Endothelial cell of umbilical vein (primary cell): ENCODE results near the gene DGKG. TPM values are rescaled to one million over a fixed set of nuclear protein-coding genes. Genes with fewer than 3 reads are reported as not detected.

Source experiments
- BruUV-seq: library from RNA; stranded (reverse); fragments of 400-500 nt; replicated peaks from 2 replicates; lab custom pipeline; 2021; lab: Mats Ljungman, UMichigan
- CTCF ChIA-PET: fragments of 300-600, 350-600 bp; sonication (Branson Sonifier 250); formaldehyde crosslinking; loops from one replicate; lab custom pipeline; 2021; ENCODE audit warnings: antibody characterized with exemption, inconsistent platforms; lab: Charles Lee
- POLR2A ChIA-PET: fragments of 300-600, 350-600 bp; sonication (Branson Sonifier 250); formaldehyde crosslinking; loops from one replicate; lab custom pipeline; 2021; ENCODE audit warnings: antibody characterized with exemption, inconsistent platforms; lab: Charles Lee
- DNase-seq: peaks from one replicate; pipeline ENCODE4 v3.0.0-alpha.2; 2011; ENCODE audit warnings: low read depth, low spot score
- FAIRE-seq: peaks from 2 replicates; lab custom pipeline; 2011; peaks lifted over from hg19 to GRCh38; lab: Jason Lieb, UNC
- H2AFZ ChIP-seq: 2 replicates; pipeline ENCODE4 v1.6.0; 2012; ENCODE audit warnings: low read depth, low read length, control low read depth, inconsistent platforms
- H3K27ac ChIP-seq: 2 replicates; pipeline ENCODE4 v1.5.1; 2011; ENCODE audit warnings: low read depth, mild to moderate bottlenecking, control low read depth, low read length, moderate library complexity; ENCODE audit not compliant: insufficient read depth
- H3K27me3 ChIP-seq, 2 experiments: 2 replicates each; pipeline versions ENCODE4 v1.6.0 to v1.6.1; 2011; ENCODE audit warnings: low read length in 2 of 2, mixed read lengths in 1 of 2; ENCODE audit not compliant: control insufficient read depth in 2 of 2, insufficient read depth in 2 of 2
- H3K36me3 ChIP-seq, 2 experiments: 2 replicates in 1 of 2; 3 replicates in 1 of 2; pipeline ENCODE4 v1.5.1; 2011; ENCODE audit warnings: low read length in 2 of 2, mild to moderate bottlenecking in 1 of 2, moderate library complexity in 1 of 2; ENCODE audit not compliant: control insufficient read depth in 2 of 2, insufficient read depth in 2 of 2; ENCODE audit errors: extremely low read depth in 1 of 2
- H3K4me1 ChIP-seq: 3 replicates; pipeline ENCODE4 v1.5.1; 2011; ENCODE audit warnings: mild to moderate bottlenecking, low read length; ENCODE audit not compliant: control insufficient read depth, insufficient read depth; ENCODE audit errors: extremely low read depth
- H3K4me2 ChIP-seq: 2 replicates; pipeline ENCODE4 v1.6.1; 2011; ENCODE audit warnings: low read length, control low read depth, mixed read lengths; ENCODE audit not compliant: insufficient read depth
- H3K4me3 ChIP-seq, 3 experiments: fragments of 200-600 bp in 1 of 3; sonication (generic), shearing (Covaris generic) in 1 of 3; replicated peaks in 1 of 3; 2 replicates each; pipeline ENCODE4 v1.5.1; 2011 to 2016; ENCODE audit warnings: control low read depth in 3 of 3, low read length in 3 of 3, mild to moderate bottlenecking in 2 of 3, inconsistent platforms in 1 of 3, low read depth in 1 of 3, moderate library complexity in 1 of 3; ENCODE audit not compliant: insufficient read depth in 1 of 3
- H3K79me2 ChIP-seq: 2 replicates; pipeline ENCODE4 v1.6.0; 2012; ENCODE audit warnings: low read length, inconsistent platforms; ENCODE audit not compliant: control insufficient read depth, insufficient read depth
- H3K9ac ChIP-seq: replicated peaks from 2 replicates; pipeline ENCODE3; 2011; ENCODE audit warnings: low read length, control low read depth; ENCODE audit not compliant: insufficient read depth; ENCODE audit errors: extremely low read depth
- H3K9me1 ChIP-seq: replicated peaks from 3 replicates; pipeline ENCODE4 v1.6.0; 2011; ENCODE audit warnings: mild to moderate bottlenecking, low read length; ENCODE audit not compliant: control insufficient read depth, insufficient read depth; ENCODE audit errors: extremely low read depth
- H3K9me3 ChIP-seq: replicated peaks from 2 replicates; pipeline ENCODE4 v1.5.1; 2012; ENCODE audit warnings: low read length, inconsistent platforms; ENCODE audit not compliant: control insufficient read depth, insufficient read depth
- H4K20me1 ChIP-seq: replicated peaks from 2 replicates; pipeline ENCODE3; 2011; ENCODE audit warnings: mild to moderate bottlenecking, low read length; ENCODE audit not compliant: control insufficient read depth, insufficient read depth; ENCODE audit errors: extremely low read depth
- CTCF ChIP-seq, 2 donors: IDR thresholded peaks; 1 replicate in 1 of 2; 2 replicates in 1 of 2; pipeline ENCODE4 v1.5.1; 2011; ENCODE audit warnings: low read length in 2 of 2, mild to moderate bottlenecking in 2 of 2, moderate library complexity in 2 of 2, control low read depth in 1 of 2, inconsistent platforms in 1 of 2, low read depth in 1 of 2; ENCODE audit not compliant: insufficient read depth in 1 of 2; ENCODE audit errors: extremely low read depth in 1 of 2
- EZH2 ChIP-seq: IDR thresholded peaks from 2 replicates; pipeline ENCODE4 v1.6.1; 2012; ENCODE audit warnings: borderline replicate concordance, low read depth, mild to moderate bottlenecking, moderate library complexity, low read length, inconsistent platforms; ENCODE audit not compliant: severe bottlenecking
- FOS ChIP-seq: IDR thresholded peaks from 2 replicates; pipeline ENCODE4 v1.6.1; 2011; ENCODE audit warnings: mild to moderate bottlenecking, low read length, moderate library complexity, borderline replicate concordance; ENCODE audit not compliant: insufficient read depth
- GATA2 ChIP-seq: IDR thresholded peaks from 2 replicates; pipeline ENCODE4 v1.7.0; 2011; ENCODE audit warnings: low read depth, mild to moderate bottlenecking, moderate library complexity, mixed read lengths, low read length; ENCODE audit not compliant: insufficient read length, insufficient read depth
- JUN ChIP-seq: IDR thresholded peaks from 2 replicates; pipeline ENCODE4 v1.6.1; 2011; ENCODE audit warnings: borderline replicate concordance, low read depth; ENCODE audit not compliant: insufficient read length, insufficient read depth
- MAX ChIP-seq: IDR thresholded peaks from 2 replicates; pipeline ENCODE4 v1.6.1; 2011; ENCODE audit not compliant: insufficient read depth, insufficient read length
- MYC ChIP-seq: IDR thresholded peaks from one replicate; pipeline ENCODE4 v1.6.1; 2011; ENCODE audit warnings: mild to moderate bottlenecking, low read depth, low read length
- POLR2A ChIP-seq: IDR thresholded peaks from 2 replicates; pipeline ENCODE4 v1.6.1; 2012; ENCODE audit warnings: low read depth, mild to moderate bottlenecking, control low read depth, low read length
- POLR2AphosphoS5 ChIP-seq: IDR thresholded peaks from 2 replicates; pipeline ENCODE4 v1.6.1; 2012; ENCODE audit warnings: low read depth, mild to moderate bottlenecking, control low read depth, low read length, moderate library complexity; ENCODE audit not compliant: insufficient read depth
- dilution Hi-C: fragments of 300-500 bp; cut with MboI; formaldehyde crosslinking; loops from one replicate; pipeline ENCODE4 v1.15.0; 2019; ENCODE audit warnings: low sequenced_read_pairs; ENCODE audit not compliant: extremely low pct_ligation_motif_present
- intact Hi-C: fragments of 100-400 bp; cut with micrococcal nuclease; formaldehyde crosslinking; loops from one replicate; pipeline ENCODE4 v1.10.0; 2022
- polyA plus RNA-seq, 4 experiments: library from polyadenylated mRNA; depleted of rRNA in 3 of 4; stranded (reverse) in 3 of 4; unstranded in 1 of 4; fragments of >200 nt; gene quantifications; 2 replicates each; pipeline versions ENCODE4 v1.2.1 to v1.2.3, GENCODE V29; 2011 to 2012; ENCODE audit warnings: missing spikeins in 1 of 4
- total RNA-seq: library from RNA; stranded (reverse); gene quantifications from 2 replicates; pipeline ENCODE4 v1.2.3, GENCODE V29; 2021

DGKG gene
- total and polyA plus RNA-seq, 2 donors (not counting 3 experiments of a cell fraction or from before 2014, with no cell fraction given) = not detected

GRCh38 chr3:186166036-186166435 lies 196.0 kb downstream of the DGKG start:
- no peak for FAIRE-seq
- no peak overlapping the region for H3K4me2 ChIP-seq
- no peaks in the 10 kb centered on the region for H3K9me3 ChIP-seq
- POLR2A ChIA-PET = no interaction called here
- no peak overlapping the region for H2AFZ ChIP-seq
- H3K4me3 ChIP-seq = no peak overlapping the region
- DNase-seq = no peak
- H3K79me2 ChIP-seq = no peaks in the 10 kb centered on the region
- intact Hi-C loops (no loop called here), dilution Hi-C loops (no loop called here)
- no peaks in the 10 kb centered on the region for H4K20me1 ChIP-seq
- no peaks in the 10 kb centered on the region for H3K9me1 ChIP-seq
- CTCF ChIA-PET = no interaction called here
- H3K36me3 ChIP-seq = no peaks in the 10 kb centered on the region
- H3K27me3 ChIP-seq = peaks cover 0 to 6% of the 10 kb centered on the region in 2 experiments
- H3K27ac ChIP-seq = no peak overlapping the region
- BruUV-seq = no TSS peak
- no peak for TF ChIP-seq GATA2
- no peak for TF ChIP-seq EZH2
- no peak for TF ChIP-seq POLR2AphosphoS5
- TF ChIP-seq MYC = no peak
- no peak for TF ChIP-seq JUN
- no peak for TF ChIP-seq FOS
- no peak for TF ChIP-seq POLR2A
- no peak for TF ChIP-seq MAX
- no peak for TF ChIP-seq CTCF (IDR thresholded peaks at IDR 0.05; ENCODE audit: extremely low read depth in 1 of 2, insufficient read depth in 1 of 2, low read depth in 1 of 2, low read length in 2 of 2)
- H3K9ac ChIP-seq = no peak overlapping the region
- no peaks in the 10 kb centered on the region for H3K4me1 ChIP-seq
